GM19023 (cell line): ENCODE measurements around the gene TIAL1.
"Not testable (repeated sequence)": the region's sequence is repeated elsewhere in the genome, so short reads cannot be mapped to it uniquely, and the experiment has no call there.

Experiments
- ATAC-seq: cut with Tn5 transposase; IDR thresholded peaks from one replicate; pipeline ENCODE4 v1.9.1; 2021; ENCODE audit warnings: mild to moderate bottlenecking, moderate library complexity; ENCODE audit not compliant: unreplicated experiment

TIAL1 gene

GRCh38 chr10:119532251-119532650 is 64.5 kb downstream of the TIAL1 start:
- ATAC-seq: not testable (repeated sequence)

GRCh38 chr10:119531067-119531466 is 65.7 kb downstream of the TIAL1 start:
- no peak for ATAC-seq

- not testable (repeated sequence) for ATAC-seq
These were observed 68.0 kb downstream of the TIAL1 start for GRCh38 chr10:119528663-119529237.

- no peak for ATAC-seq
These were observed 69.9 kb downstream of the TIAL1 start for GRCh38 chr10:119526621-119527592.

- ATAC-seq: no peak
These were observed 70.6 kb downstream of the TIAL1 start for GRCh38 chr10:119526149-119526548.

- ATAC-seq: no peak
These were observed 71.6 kb downstream of the TIAL1 start for GRCh38 chr10:119525116-119525515.

- ATAC-seq: no peak
These were observed 72.1 kb downstream of the TIAL1 start for GRCh38 chr10:119524720-119525070.

GRCh38 chr10:119523895-119524719 is 72.7 kb downstream of the TIAL1 start:
- ATAC-seq: no peak
